OCI-LY1 (cell line): ENCODE data around the gene ZNF135.

Source experiments
- H2AFZ ChIP-seq: fragments of 200-600 bp; sonication (generic), shearing (Covaris generic); 2 replicates; pipeline ENCODE4 v1.6.0; 2014; ENCODE audit warnings: antibody characterized with exemption, mild to moderate bottlenecking, low read length
- H3F3A ChIP-seq: fragments of 200-600 bp; sonication (generic), shearing (Covaris generic); 2 replicates; pipeline ENCODE4 v1.6.0; 2014; ENCODE audit warnings: mild to moderate bottlenecking, antibody characterized with exemption, low read length, moderate library complexity; ENCODE audit not compliant: insufficient read depth
- H3K27ac ChIP-seq: fragments of 200-600 bp; sonication (generic); 2 replicates; pipeline ENCODE4 v1.5.1; 2014; ENCODE audit warnings: low read length, mixed run types, mild to moderate bottlenecking, low read depth; ENCODE audit not compliant: poor library complexity, severe bottlenecking
- H3K27me3 ChIP-seq: fragments of 200-600 bp; sonication (generic); 2 replicates; pipeline ENCODE4 v1.6.0; 2014; ENCODE audit warnings: antibody characterized with exemption, mild to moderate bottlenecking, low read length, moderate library complexity; ENCODE audit not compliant: insufficient read depth
- H3K36me3 ChIP-seq: fragments of 200-600 bp; sonication (generic); 2 replicates; pipeline ENCODE4 v1.6.1; 2014; ENCODE audit warnings: mild to moderate bottlenecking, antibody characterized with exemption, low read length, moderate library complexity, mixed read lengths; ENCODE audit not compliant: insufficient read depth
- H3K4me1 ChIP-seq: fragments of 200-600 bp; sonication (generic); 2 replicates; pipeline ENCODE4 v1.5.1; 2014; ENCODE audit warnings: mild to moderate bottlenecking, low read length, moderate library complexity; ENCODE audit not compliant: insufficient read depth, severe bottlenecking
- H3K4me2 ChIP-seq: fragments of 200-600 bp; sonication (generic), shearing (Covaris generic); 2 replicates; pipeline ENCODE4 v1.6.1; 2014; ENCODE audit warnings: low read length
- H3K4me3 ChIP-seq: fragments of 200-600 bp; sonication (generic); 2 replicates; pipeline ENCODE4 v1.5.1; 2014; ENCODE audit warnings: low read length, low read depth, mild to moderate bottlenecking, mixed read lengths; ENCODE audit not compliant: poor library complexity, severe bottlenecking
- H3K79me2 ChIP-seq: fragments of 200-600 bp; shearing (Covaris generic); 2 replicates; pipeline ENCODE4 v1.6.1; 2016; ENCODE audit warnings: mixed run types, low read length, mixed read lengths; ENCODE audit not compliant: insufficient read depth
- H3K9ac ChIP-seq: fragments of 200-600 bp; sonication (generic), shearing (Covaris generic); 2 replicates; pipeline ENCODE4 v1.6.1; 2014; ENCODE audit warnings: mild to moderate bottlenecking, low read length, mixed read lengths
- H3K9me2 ChIP-seq: fragments of 200-600 bp; sonication (generic), shearing (Covaris generic); 2 replicates; pipeline ENCODE4 v1.6.1; 2014; ENCODE audit warnings: low read depth, mild to moderate bottlenecking, low read length, mixed read lengths
- H3K9me3 ChIP-seq: fragments of 200-600 bp; shearing (Covaris generic); 2 replicates; pipeline ENCODE4 v1.6.1; 2014; ENCODE audit warnings: low read length, mixed read lengths
- H4K20me1 ChIP-seq: fragments of 200-600 bp; sonication (generic), shearing (Covaris generic); 2 replicates; pipeline ENCODE4 v1.6.0; 2016; ENCODE audit warnings: mild to moderate bottlenecking, low read length; ENCODE audit not compliant: insufficient read depth
- EZH2 ChIP-seq: fragments of 200-600 bp; sonication (generic), shearing (Covaris generic); IDR thresholded peaks from 2 replicates; pipeline ENCODE4 v1.8.0; 2017; ENCODE audit warnings: borderline replicate concordance, mixed run types, mild to moderate bottlenecking, antibody characterized with exemption, low read length, moderate library complexity, mixed read lengths
- TF ChIP-seq, protein P1 (sequence below): fragments of 200-600 bp; sonication (generic), shearing (Covaris generic); IDR thresholded peaks from 2 replicates; pipeline ENCODE4 v1.5.1; 2017; ENCODE audit warnings: mild to moderate bottlenecking, antibody characterized with exemption, low read length, moderate library complexity, mixed read lengths

The ZNF135 gene

DNA sequence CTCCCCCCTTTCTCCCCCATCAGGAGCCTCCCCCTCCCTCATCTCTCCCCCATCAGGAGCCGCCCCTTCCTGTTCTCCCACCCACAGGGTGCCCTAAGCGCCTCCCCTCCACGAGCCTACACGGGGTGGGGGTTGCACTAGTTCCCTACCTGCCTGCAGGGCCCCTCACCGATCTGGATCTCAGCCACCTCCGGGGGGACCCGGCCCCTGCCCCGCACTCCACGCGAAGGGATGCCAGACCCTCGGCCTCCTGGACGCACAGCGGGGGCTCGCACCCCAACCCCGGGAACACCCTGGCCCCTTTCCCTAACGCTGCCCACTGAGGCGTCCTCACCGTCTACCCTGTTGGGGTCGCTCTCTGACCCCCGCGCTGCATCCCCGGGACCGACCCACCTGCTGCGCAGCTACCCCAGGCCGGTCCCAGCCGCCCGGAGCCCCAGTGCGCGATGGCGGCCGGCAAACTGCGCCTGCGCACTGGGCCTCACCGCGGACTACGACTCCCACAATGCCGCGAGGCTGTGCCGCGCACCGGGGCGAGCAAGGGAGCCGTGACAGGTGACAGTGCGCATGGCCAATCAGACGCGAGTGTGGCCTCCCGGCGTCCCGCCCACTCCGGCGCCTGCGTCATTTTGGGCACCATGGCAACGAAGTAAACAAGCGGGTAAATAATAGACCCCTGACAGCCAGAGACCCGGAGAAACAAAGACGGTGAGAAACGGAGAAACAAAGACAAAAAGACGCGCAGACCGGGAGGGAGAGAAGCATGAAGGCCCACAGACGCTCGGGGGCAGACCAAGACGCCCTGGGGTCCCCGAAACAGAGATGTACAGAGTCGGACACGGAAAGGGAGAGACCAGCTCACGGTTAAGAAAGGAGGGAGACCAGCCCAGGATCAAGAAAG lies 38.9 kb downstream of the ZNF135 start, which contains the start of gene ZSCAN18:
TSS of gene ZSCAN18 (minus strand) at position 451 of the 901 bp plus-strand sequence. CDS start 7,964 bp downstream, outside the sequence.
- Histone ChIP-seq H2AFZ (peak within 1 kb of the TSS; percentile 30; the same call in 1 of the 2 replicates), H3K9me3 (peaks cover 17% of the 10 kb centered on the region), H3K4me3 (peak within 1 kb of the TSS; percentile 78), H3K27me3 (no peaks in the 10 kb centered on the region), H3K9ac (peak within 1 kb of the TSS; percentile 85), H3F3A (no peaks in the 10 kb centered on the region), H4K20me1 (no peaks in the 10 kb centered on the region), H3K27ac (peak within 1 kb of the TSS; percentile 37), H3K79me2 (no peaks in the 10 kb centered on the region), H3K36me3 (peaks cover 18% of the 10 kb centered on the region; the same call in 1 of the 2 replicates), H3K9me2 (no peaks in the 10 kb centered on the region), H3K4me1 (peaks cover 10% of the 10 kb centered on the region), H3K4me2 (peak within 1 kb of the TSS; percentile 62)
- no peak for TF ChIP-seq EZH2
- TF ChIP-seq, protein P1, sequence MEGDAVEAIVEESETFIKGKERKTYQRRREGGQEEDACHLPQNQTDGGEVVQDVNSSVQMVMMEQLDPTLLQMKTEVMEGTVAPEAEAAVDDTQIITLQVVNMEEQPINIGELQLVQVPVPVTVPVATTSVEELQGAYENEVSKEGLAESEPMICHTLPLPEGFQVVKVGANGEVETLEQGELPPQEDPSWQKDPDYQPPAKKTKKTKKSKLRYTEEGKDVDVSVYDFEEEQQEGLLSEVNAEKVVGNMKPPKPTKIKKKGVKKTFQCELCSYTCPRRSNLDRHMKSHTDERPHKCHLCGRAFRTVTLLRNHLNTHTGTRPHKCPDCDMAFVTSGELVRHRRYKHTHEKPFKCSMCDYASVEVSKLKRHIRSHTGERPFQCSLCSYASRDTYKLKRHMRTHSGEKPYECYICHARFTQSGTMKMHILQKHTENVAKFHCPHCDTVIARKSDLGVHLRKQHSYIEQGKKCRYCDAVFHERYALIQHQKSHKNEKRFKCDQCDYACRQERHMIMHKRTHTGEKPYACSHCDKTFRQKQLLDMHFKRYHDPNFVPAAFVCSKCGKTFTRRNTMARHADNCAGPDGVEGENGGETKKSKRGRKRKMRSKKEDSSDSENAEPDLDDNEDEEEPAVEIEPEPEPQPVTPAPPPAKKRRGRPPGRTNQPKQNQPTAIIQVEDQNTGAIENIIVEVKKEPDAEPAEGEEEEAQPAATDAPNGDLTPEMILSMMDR, result no peak

DNA sequence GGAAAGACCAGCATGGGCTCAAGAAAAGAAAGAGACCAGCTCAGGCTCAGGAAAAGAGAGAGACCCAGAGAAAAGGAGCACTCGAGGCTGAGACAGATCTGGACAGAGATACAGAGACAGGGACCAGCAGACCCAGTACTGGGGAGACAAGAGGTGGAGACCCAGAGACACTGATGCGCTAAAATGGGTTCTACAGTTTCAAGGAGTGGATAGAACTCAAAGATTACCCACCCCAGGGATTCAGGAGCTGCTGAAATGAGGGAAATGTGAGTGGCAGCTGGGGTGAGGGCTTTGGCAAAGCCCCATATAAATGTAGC lies 39.6 kb downstream of the ZNF135 start:
- Histone ChIP-seq H2AFZ (peak overlapping the region; percentile 30; the same call in 1 of the 2 replicates), H3K9ac (no peak overlapping the region)
- TF ChIP-seq, protein P1, result no peak
- no peak for TF ChIP-seq EZH2

DNA sequence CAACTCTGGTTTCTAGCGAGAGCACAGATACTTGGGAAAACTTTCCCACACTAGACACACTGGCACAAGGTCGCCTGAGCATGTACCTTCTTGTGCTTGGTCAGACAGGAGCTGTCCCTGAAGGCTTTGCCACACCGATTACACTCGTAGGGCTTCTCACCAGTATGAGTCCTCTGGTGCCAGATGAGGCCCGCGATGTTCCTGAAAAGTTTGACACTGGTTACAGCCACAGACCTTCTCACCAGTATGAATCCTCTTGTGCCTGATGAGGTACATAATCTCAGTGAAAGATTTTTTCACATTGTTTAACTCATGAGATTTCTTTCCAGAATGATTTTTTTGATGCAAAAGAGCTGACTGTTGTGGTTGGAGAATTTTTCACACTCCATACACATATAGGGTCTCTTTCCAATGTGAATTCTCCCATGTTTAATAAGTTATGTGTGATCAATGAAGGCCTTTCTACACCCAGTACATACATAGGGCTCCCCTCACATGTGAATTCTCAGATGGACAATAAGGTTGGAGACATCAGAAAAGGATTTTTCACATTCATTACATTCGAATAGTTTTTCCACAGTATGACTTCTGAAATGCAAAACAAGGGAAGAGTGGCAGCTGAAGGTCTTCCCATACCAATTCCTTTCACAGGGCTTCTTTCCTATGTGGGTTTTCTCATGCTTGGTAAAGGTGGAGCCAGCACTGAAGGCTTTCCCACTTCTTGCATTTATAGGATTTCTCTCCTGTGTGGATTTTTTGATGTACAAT lies 48.9 kb downstream of the ZNF135 start:
- Histone ChIP-seq H3K4me1 (no peaks in the 10 kb centered on the region), H3K9me2 (no peaks in the 10 kb centered on the region), H4K20me1 (no peaks in the 10 kb centered on the region), H2AFZ (no peak overlapping the region), H3F3A (no peaks in the 10 kb centered on the region), H3K9ac (no peak overlapping the region), H3K79me2 (no peaks in the 10 kb centered on the region), H3K4me3 (no peak overlapping the region), H3K36me3 (no peaks in the 10 kb centered on the region), H3K27ac (no peak overlapping the region), H3K9me3 (peaks cover 38% of the 10 kb centered on the region), H3K4me2 (no peak overlapping the region), H3K27me3 (no peaks in the 10 kb centered on the region)
- TF ChIP-seq, protein P1, result no peak
- TF ChIP-seq EZH2, result no peak

More for the DNA sequence above, 39.6 kb downstream of the ZNF135 start:
- Histone ChIP-seq H3K27me3 (no peaks in the 10 kb centered on the region), H4K20me1 (no peaks in the 10 kb centered on the region), H3K36me3 (peaks cover 12% of the 10 kb centered on the region; the same call in 1 of the 2 replicates), H3K4me3 (peak overlapping the region; percentile 78), H3K27ac (no peak overlapping the region), H3F3A (no peaks in the 10 kb centered on the region), H3K4me2 (peak overlapping the region; percentile 62), H3K9me3 (peaks cover 12% of the 10 kb centered on the region), H3K9me2 (no peaks in the 10 kb centered on the region), H3K79me2 (no peaks in the 10 kb centered on the region), H3K4me1 (peaks cover 10% of the 10 kb centered on the region)
